ENCODE results near the gene SRF.

SRF gene

DNA sequence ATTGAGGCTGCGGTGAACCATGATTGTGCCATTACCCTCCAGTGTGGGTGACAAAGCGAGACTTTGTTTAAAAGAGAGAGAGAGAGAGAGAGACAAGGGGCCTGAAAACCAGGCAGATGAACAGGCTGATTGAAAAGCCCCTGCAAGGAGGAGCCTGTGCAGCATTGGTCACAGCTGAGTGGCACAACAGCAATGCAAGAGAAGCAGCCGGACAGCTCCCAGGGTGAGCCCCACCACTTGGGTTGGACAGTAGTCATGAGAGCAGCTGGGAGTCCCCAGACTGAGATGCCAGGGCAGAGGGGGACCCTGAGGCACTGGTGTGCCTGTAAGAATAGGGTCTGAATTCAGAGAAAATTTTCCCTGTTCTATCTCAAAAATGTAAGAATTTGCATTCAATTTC is 48.0 kb downstream of the SRF start:
- DNase-seq, result no peak

DNA sequence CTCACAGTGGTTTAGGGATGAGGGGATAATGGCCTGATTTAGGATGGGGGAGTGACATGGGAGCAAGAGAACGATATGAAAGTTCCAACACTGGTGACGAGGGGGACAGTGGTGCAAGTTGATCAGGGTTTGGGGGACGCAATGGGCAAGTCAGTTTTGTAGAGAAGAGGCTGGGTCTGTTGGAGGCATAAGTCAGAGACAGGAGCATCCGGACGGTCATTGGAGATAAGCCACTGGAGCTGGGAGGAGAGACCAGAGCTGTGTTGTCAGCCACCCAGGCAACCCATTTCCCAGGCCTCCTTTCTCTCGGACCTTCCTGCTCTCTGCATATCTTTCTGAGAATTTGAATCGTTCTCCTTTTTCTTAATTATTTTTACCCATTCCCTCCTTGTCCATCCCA is 48.7 kb downstream of the SRF start:
- no peak for DNase-seq

DNA sequence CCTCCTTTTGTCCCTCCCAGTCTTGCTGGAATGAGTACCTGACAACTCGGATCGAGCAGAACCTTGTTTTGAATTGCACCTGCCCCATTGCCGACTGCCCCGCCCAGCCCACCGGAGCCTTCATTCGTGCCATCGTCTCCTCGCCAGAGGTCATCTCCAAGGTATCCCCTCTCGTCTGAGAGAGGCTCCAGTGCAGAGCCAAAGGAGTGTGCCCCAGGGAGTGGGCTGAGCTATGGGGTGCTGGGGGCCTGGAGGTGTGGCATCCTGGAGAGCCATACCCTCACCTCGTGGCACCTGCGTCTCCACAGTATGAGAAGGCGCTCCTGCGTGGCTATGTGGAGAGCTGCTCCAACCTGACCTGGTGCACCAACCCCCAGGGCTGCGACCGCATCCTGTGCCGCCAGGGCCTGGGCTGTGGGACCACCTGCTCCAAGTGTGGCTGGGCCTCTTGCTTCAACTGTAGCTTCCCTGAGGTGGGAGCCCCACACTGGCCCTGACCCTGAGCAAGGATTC is 49.4 kb downstream of the SRF start:
- no peak for DNase-seq

DNA sequence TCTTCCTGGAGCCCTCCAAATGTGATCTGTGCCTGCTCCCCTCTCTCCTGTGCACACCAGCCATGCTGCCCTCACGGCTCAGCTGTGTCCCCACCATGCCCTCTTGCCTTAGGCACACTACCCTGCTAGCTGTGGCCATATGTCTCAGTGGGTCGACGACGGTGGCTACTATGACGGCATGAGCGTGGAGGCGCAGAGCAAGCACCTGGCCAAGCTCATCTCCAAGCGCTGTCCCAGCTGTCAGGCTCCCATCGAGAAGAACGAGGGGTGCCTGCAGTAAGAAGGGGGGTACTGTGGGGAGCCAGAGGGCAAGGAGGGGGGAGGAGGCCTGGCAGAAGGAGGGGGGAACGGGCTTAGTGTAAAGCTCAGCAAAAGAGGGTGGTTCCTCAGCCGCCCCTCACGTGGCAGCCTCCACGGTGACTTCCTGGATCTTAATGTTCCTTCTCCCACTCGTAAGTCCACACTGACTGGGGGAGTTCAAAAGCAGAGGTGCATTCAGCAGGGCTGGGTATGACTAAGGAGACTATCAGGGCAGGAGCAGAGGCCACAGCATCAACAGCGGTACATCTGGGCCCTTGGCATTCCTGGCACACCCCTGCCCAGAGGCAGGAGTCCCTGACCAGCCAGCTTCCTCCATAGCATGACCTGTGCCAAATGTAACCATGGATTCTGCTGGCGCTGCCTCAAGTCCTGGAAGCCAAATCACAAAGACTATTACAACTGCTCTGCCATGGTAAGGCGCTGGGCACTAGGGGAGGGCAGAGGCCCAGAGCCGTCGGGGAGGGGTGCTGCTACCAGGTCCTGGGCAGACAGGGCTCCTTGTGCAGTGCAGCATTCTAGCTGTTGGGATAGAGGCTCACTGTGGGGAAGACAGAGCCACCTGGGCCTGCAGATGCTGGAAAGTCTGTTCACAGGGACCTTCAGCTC is 50.2 kb downstream of the SRF start:
- DNase-seq, result no peak

DNA sequence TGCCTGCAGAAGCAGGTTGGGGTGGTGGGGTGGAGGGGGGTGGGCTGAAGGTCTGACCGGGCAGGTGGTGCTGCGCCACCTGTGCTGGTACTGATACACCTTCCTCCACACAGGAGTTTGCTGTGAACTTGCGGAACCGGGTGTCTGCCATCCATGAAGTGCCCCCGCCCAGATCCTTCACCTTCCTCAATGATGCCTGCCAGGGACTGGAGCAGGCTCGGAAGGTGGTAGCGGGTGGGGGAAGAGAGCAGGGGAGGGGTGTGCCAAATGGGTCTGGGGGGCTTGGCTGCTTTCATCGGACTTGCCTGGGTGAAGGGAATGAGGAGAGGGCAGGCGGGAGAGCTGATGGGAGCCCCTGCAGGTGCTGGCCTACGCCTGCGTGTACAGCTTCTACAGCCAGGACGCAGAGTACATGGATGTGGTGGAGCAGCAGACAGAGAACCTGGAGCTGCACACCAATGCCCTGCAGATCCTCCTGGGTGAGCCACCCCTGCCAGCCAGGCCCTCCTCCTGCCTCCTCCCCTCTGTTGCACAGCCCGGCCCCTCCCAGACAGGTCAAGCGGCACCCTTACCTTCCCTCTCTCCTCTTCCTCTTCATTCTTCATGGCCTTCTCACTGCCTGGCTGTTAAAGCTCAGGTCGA is 51.5 kb downstream of the SRF start:
- no peak for DNase-seq

DNA sequence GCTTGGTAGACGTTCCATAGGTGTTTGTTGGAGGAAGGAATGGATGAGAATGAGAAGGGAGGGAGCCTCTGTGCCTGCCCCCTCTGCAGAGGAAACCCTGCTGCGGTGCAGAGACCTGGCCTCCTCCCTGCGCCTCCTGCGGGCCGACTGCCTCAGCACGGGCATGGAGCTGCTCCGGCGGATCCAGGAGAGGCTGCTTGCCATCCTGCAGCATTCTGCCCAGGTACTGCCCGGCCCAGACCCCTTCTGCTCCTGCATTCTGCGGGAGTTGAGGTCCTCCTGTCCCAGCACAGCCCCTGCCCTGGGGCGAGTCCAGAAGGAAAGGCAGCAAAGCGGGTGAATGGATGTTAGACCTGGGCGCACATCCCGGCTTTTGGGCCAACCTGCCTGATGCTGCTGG is 52.1 kb downstream of the SRF start:
- DNase-seq, result no peak

DNA sequence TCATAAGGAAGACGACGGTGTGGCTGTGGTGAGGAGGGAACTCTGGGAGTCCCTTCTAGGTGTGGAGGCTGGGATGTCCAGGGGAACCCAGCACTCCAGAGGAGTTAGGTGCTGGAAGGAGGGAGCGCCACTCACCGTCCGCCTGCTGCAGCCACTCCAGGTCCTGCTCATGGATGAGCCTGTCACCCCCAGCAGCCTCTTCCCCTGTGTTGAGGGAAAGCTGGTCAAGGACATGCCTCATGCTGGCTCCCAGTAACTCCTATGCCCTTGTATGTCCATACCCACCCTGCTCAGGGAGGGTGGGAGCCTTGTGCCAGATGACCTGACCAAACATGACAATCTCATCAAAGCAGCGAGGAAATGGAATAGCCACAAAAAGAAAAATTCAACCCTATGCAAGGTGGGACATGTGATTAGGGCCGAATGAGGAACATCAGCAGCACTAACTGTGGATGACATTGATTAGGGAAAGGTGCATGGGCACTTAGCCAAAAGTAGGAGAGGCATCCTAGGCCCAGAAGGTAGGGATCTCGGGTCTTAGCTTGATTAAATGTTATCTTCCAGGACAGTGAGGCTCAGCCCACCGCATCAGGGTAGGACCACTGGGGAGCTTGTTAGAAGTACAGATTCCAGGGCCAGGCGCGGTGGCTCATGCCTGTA is 55.3 kb downstream of the SRF start:
- no peak for DNase-seq

DNA sequence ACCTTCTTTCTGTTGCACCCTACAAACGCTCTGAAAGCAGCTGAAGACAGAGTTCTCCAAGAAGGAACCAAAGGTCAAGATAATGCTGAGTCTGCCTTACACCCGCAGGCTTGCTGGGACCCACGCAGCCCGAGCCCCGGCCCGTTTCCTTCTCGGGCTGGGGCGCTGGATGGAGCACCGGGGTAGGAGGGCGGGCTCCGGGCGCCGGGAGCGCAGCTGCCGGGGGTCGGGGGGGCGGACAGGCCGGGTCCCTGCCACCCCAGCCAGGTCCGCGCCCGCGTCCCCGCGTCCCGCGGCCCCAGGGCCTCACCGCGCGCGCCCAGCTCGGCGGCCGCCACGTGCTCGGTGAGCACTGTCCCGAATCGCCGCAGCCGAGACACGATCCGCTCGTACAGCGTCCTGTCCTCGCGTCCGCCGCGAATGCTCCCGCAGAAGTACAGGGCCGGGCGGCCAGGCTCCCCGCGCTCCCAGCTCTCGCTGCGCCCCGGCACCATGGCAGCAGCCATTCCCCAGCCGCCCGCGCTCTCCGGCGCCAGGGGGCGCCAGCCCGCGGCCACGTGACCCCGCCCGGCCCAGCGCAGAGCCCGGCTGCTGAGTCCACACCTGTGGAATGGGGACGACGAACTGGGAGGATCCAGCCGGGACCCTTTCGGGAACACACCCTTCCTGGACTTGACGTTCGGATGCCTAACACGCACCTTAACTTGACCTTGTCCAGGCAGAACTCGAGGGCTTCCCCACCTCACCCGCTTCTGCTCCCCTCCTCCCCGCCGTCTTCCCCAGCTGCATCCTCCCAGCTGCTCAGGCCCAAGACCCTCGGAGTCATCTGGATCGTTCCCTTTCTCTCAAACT is 58.1 kb downstream of the SRF start, which contains the start of gene DNPH1:
Gene DNPH1 (minus strand): TSS at position 531 of the 852 bp plus-strand sequence. CDS start 25 bp downstream, at position 506.
- peak; percentile 86 for DNase-seq

DNA sequence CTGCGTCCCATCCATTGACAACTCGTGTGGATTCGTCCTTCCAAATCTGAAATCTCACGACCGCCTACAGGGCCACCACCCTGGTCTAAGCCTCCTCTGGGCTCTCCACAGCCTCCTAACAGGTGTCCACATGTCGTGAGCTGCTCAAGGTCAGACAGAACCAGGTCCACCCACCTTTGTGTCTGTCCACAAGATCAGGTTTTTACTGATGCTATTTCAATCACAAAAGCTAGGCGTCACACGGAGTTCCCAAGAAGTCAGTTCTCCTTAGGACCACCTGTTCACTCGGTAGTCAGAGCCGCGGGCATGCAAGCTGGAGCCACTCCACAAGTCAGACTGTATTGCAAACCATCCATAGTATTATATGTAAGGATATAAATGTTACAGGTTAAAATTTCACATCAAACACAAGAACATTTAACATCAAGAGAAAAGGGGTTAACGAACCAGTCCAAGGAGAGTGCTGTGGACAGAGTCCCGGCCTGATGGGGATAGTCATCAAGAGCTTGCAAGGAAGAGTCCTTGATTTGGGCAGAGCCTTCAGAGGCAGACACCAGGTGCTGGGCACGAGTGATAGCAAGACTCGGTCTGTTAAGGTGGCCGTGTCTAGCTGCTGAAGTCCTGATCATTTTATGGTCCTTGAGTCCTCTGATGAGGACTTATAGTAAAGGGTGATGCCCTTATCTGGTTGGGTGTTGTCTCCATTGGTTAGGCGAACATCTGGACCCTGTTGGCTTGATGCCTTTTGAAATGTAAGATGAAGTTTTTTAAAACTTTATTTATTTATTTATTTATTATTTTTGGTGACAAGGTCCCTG is 58.9 kb downstream of the SRF start:
- no peak for DNase-seq

DNA sequence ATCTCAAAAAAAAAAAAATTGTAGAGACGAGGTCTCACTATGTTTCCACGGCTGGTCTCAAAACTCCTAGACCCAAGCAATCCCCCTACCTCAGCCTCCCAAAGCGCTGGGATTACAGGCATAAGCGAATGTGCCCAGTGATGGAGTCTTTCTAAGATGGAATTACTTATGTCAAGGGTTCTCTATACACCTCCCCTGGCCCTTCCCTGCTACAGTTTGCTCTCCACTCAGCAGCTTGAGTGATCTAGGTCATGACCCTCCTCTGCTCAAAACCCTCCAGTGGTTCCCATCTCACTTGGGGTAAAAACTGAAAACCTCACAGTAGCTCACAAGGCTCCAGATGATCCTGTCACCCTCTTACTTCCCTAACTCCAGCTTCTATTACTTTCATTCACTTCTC is 60.0 kb downstream of the SRF start:
- no peak for DNase-seq

Measured in DMS53 (cell line).